Right cardiac atrium (tissue), 5 donors: ENCODE results near the gene CHRNA3. TPM values are rescaled to one million over a fixed set of nuclear protein-coding genes. Genes with fewer than 3 reads are reported as not detected.

Experiments
- ATAC-seq, 2 donors: fragments of 200-7000 bp; cut with Tn5 transposase; one replicate each; pipeline versions ENCODE4 v1.8.0 to v1.9.1; 2020; ENCODE audit warnings: moderate library complexity in 2 of 2, mild to moderate bottlenecking in 1 of 2
- DNase-seq, 3 donors: peaks; one replicate each; pipeline ENCODE4 v3.0.0-alpha.2; 2020
- H3K27ac ChIP-seq: one replicate; pipeline ENCODE4 v1.5.1; 2013; ENCODE audit warnings: mild to moderate bottlenecking, low read length, control low read depth, moderate library complexity
- H3K27me3 ChIP-seq: one replicate; pipeline ENCODE4 v1.6.1; 2013; ENCODE audit not compliant: control insufficient read depth, insufficient read depth
- H3K4me1 ChIP-seq: one replicate; pipeline ENCODE4 v1.6.1; 2013; ENCODE audit warnings: low read length; ENCODE audit not compliant: control insufficient read depth, insufficient read depth
- H3K4me3 ChIP-seq: one replicate; pipeline ENCODE4 v1.5.1; 2013; ENCODE audit warnings: low read length, control low read depth
- H3K9me3 ChIP-seq: one replicate; pipeline ENCODE4 v1.6.1; 2013; ENCODE audit warnings: low read length; ENCODE audit not compliant: control insufficient read depth
- WGBS: extraction: QIAGEN DNeasy Blood & Tissue Kit; methylation state at CpG from one replicate; pipeline ENCODE4 v1.1.7; 2013; 5-methylcytosine and 5-hydroxymethylcytosine counted together
- intact Hi-C, 4 donors: fragments of 100-400 bp; cut with DNase I; formaldehyde crosslinking; loops; one replicate each; pipeline versions ENCODE4 v1.11.0 to v1.14.0; 2022 to 2023
- polyA plus RNA-seq: library from polyadenylated mRNA; stranded (reverse); fragments of 200-250 nt; gene quantifications from one replicate; pipeline ENCODE4 v1.2.3, GENCODE V29; 2013
- total RNA-seq, 4 donors: library from RNA; stranded (reverse); fragmentation: NEBNext Ultra II Directional; extraction: Animal tissue kit (Norgen Biotek cat#: 25700); gene quantifications; one replicate each; pipeline ENCODE4 v1.2.1, GENCODE V29; 2021
- donor health status: healthy with polysubstance abuse.
- donor health status: DM: no; HTN: yes; CAD: no.
- donor health status: DM: no; HTN: no; CAD: no.
- donor health status: DM: no; HTN: yes; CAD: no; lungs with severe emphysema.
- donor health status: DM: yes; HTN: yes; CAD: no.

The CHRNA3 gene
- total and polyA plus RNA-seq, 5 donors: 0.11 to 1.3 (median 0.99) TPM; not detected in 1

DNA sequence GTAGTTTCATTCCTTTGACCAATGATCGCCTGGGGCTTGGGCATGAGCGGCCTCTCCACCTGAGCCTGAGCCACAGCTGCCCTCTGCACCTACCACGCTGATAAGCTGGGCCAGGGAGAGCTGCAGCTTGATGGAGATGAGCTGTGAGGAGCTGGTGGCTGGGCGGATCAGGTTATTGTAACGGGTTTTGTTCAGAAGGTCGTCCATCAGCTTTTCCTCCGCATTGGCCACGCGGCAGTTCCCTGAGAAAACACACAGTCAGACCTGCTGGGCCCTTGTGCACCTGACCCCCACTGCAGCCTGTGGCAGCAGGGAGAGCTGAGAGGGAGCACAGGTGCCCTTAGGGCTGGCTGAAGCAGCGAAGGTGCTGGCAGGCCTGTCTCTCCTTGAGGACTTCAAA, 14.6 kb upstream of the CHRNA3 start:
- 86% methylated on average over 10 of the region's 10 CpGs for WGBS
- no peaks in the 10 kb centered on the region for H3K4me1 ChIP-seq
- DNase-seq: no peak
- no peak overlapping the region for H3K27ac ChIP-seq
- intact Hi-C loops: no loop called here
- H3K4me3 ChIP-seq: no peak overlapping the region
- no peaks in the 10 kb centered on the region for H3K9me3 ChIP-seq
- H3K27me3 ChIP-seq: no peaks in the 10 kb centered on the region
- no peak for ATAC-seq

DNA sequence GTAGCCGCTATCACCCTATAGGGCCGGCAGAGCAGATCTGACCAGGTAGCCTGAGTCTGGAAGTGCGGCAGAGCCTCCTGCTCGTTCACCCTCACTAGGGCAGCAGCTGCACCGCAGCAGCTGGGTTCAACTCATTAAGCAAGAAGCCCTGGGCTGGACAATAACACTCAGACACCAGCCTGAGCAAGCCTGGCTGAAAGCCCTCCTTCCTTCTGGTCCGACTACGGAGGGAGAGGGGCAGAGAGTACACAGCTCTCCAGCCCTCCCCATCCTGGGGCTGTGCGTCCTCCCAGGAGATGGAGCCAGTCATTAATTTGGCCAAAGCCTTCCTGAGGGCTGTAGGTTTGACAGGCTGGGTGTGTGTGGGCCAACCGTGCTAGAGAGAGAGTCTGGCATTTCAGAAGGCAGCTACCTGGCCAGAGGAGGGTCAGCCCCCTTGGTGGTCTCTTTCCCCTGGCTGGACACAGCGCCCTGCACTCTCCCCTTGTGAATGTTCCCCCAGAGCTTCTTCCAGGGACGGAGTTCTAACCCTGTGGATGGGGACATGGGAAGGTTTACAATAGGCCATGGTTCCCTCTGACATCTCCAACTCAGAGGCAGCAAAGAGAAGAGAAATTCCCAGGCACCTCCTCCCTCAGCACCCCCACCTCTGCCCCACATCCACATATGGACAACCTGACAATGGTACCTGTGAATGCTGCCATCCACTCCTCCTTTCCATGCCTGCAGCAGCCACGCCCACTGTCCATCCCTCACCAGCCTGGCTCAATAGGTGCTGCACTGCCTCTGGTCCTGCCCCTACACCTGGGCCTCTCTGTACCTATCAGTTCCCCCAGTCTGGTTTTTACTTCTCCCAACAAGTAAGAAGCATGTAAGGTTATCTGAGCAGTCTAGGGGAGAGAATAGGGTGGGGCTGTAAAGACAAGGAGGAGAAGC, 13.7 kb upstream of the CHRNA3 start:
- DNase-seq (no peak), ATAC-seq (no peak)
- Histone ChIP-seq H3K27me3 (no peaks in the 10 kb centered on the region), H3K4me3 (no peak overlapping the region), H3K27ac (no peak overlapping the region), H3K9me3 (no peaks in the 10 kb centered on the region), H3K4me1 (no peaks in the 10 kb centered on the region)
- WGBS: 76% methylated on average over 12 of the region's 12 CpGs
- intact Hi-C loops: no loop called here

DNA sequence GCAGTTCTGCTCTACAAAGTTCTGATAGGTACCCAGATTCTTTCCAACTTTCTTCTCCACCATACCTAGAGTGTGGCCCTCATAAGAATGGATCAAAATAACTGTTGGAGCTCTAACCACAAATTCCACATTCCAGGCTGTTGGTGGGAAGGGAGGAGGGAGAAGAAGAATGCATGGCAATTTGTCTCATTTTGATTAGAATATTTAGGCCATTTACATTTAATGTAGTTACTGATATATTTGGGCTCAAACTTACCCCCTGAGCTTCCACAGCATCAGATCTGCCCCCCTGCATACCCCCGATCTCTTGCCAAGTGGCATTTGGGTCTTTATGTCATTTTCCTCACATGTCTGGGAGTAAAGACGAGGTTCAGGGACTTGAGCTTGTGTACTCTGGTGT, 12.6 kb upstream of the CHRNA3 start:
- Histone ChIP-seq H3K27me3 (no peaks in the 10 kb centered on the region), H3K4me3 (no peak overlapping the region), H3K9me3 (no peaks in the 10 kb centered on the region), H3K27ac (no peak overlapping the region), H3K4me1 (no peaks in the 10 kb centered on the region)
- ATAC-seq (no peak), DNase-seq (no peak)
- intact Hi-C loops: no loop called here
- 93% methylated on average over 2 of the region's 2 CpGs for WGBS

DNA sequence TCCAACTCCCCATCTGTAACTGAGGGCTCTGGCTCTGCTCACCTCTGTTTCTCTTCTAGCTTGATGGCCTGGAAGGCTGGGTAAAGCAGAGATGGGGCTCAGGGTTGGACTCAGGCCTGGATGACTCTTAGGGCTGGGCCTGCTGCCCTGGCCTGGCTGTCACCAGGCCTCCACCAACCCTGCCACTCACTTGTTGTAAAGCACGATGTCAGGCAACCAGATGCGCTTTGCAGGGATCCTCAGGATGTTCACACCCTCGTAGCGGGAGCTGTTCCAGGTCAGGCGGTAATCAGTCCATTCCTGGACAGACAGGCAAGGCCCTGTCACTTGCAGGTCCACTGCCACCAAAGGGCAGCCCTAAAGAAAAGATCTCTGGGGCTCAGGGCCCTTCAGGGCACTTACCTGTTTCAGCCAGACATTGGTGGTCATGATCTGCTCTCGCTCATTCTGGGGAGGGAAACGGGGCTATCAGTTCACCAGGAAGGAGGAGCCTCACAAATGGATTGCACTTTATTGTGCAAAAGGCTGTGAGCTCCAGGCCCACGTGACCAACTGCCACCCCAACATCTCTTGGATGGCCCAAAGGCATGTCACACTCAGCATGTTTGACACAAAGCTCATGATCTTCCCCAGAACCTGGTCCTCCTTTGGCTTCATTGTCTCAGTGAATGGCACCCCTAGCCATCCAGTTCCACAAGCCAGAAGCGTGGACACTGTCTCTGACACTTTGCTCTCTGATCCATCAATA, 10.3 kb upstream of the CHRNA3 start:
- Histone ChIP-seq H3K27me3 (no peaks in the 10 kb centered on the region), H3K4me1 (no peaks in the 10 kb centered on the region), H3K4me3 (no peak overlapping the region), H3K27ac (no peak overlapping the region), H3K9me3 (no peaks in the 10 kb centered on the region)
- DNase-seq (no peak), ATAC-seq (no peak)
- intact Hi-C loops: no loop called here
- 73% methylated on average over 9 of the region's 9 CpGs for WGBS

DNA sequence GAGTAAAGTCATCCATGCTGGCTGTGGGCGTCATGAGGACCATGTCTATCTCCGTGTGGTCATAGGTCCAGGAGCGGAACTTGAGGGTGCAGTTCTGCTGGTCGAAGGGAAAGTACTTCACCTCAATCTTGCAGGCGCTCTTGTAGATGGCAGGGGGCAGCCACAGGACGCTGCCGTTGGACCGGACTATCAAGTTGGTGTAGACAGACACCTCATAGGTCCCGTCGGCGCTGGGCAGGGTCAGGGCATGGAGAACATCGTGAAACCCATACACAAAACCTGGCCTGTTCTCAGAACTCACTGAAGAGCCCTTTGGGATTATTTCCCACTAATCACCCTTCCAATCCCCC, 8.9 kb upstream of the CHRNA3 start:
- ATAC-seq (no peak), DNase-seq (no peak)
- Histone ChIP-seq H3K27ac (no peak overlapping the region), H3K4me1 (no peaks in the 10 kb centered on the region), H3K9me3 (no peaks in the 10 kb centered on the region), H3K4me3 (no peak overlapping the region), H3K27me3 (no peaks in the 10 kb centered on the region)
- 90% methylated on average over 12 of the region's 12 CpGs for WGBS
- intact Hi-C loops: no loop called here

DNA sequence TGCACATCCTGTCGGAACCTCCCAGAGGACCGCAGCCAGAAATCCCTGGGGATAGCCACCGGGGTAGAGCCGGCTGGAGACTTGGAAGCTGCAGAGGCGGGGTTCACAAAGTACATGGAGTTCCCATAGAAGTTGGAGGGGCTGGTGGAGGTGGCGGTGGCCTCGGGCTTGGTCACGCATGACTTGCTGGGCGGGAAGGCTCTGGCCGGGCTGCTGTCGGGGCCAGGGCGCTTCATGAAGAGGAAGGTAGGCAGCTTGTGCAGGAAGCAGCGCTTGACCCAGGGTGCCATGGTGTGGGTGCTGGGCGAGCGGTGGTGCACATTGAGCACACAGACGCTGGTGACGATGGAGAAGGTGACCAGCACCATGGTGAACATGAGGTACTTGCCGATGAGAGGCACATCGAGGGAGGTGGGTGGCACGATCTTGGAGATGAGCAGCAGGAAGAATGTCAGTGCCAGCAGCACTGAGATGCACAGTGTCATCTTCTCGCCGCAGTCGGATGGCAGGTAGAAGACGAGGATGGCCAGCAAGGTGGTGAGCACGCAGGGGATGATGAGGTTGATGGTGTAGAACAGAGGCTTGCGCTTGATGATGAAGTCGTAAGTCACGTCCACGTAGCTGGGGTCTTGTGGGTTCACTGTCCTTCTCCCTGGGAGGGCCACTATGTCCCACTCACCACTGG, 8.4 kb upstream of the CHRNA3 start:
- intact Hi-C loops: no loop called here
- H3K4me1 ChIP-seq: no peaks in the 10 kb centered on the region
- no peaks in the 10 kb centered on the region for H3K27me3 ChIP-seq
- no peak for ATAC-seq
- H3K9me3 ChIP-seq: no peaks in the 10 kb centered on the region
- H3K27ac ChIP-seq: no peak overlapping the region
- DNase-seq: no peak
- 89% methylated on average over 29 of the region's 29 CpGs for WGBS
- no peak overlapping the region for H3K4me3 ChIP-seq

DNA sequence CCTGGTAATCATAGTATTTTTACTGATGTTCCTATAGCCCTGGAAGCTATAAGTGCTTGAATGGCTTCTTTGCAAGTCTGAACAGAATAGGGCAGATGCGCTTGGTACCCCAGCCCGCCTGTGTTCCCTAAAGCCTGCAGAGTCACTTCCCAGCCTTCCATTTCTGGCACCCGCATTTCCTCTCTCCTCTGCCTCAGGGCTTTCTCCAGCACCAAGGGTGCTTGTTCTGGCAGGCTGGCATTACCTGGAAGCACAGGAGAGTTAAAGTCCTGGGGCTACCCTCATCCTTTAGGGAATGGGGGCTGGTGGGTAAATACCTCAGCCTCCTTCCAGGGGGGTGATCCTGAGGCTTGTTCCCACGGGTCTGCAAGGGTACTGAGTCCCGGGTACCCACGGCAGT, 7.4 kb upstream of the CHRNA3 start:
- Histone ChIP-seq H3K27me3 (no peaks in the 10 kb centered on the region), H3K4me3 (no peak overlapping the region), H3K27ac (no peak overlapping the region), H3K9me3 (no peaks in the 10 kb centered on the region), H3K4me1 (no peaks in the 10 kb centered on the region)
- ATAC-seq: no peak
- no peak for DNase-seq
- WGBS: 67% methylated on average over 6 of the region's 6 CpGs
- intact Hi-C loops: no loop called here

DNA sequence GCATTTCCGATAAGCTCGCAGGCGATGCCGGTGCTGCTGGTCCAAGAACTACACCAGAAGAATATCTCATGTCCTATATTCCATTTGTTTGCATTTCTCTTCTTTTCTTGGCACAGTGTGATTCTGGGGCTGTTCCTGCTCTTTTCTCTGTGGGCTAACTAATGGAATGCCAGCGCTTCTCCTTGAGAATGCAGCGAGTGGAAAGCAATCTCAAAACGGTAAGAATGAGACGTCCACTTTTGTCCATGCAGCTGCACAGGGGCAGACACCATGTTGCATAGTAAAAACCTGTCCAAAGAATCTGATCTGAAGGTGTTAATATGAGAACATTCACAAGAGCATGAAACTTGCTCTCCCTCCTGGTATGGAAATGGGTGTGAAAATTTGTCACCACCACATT, 6.6 kb upstream of the CHRNA3 start:
- DNase-seq: no peak
- Histone ChIP-seq H3K9me3 (no peaks in the 10 kb centered on the region), H3K4me1 (no peaks in the 10 kb centered on the region), H3K4me3 (no peak overlapping the region), H3K27ac (no peak overlapping the region), H3K27me3 (no peaks in the 10 kb centered on the region)
- WGBS: 62% methylated on average over 8 of the region's 8 CpGs
- no peak for ATAC-seq
- intact Hi-C loops: no loop called here

DNA sequence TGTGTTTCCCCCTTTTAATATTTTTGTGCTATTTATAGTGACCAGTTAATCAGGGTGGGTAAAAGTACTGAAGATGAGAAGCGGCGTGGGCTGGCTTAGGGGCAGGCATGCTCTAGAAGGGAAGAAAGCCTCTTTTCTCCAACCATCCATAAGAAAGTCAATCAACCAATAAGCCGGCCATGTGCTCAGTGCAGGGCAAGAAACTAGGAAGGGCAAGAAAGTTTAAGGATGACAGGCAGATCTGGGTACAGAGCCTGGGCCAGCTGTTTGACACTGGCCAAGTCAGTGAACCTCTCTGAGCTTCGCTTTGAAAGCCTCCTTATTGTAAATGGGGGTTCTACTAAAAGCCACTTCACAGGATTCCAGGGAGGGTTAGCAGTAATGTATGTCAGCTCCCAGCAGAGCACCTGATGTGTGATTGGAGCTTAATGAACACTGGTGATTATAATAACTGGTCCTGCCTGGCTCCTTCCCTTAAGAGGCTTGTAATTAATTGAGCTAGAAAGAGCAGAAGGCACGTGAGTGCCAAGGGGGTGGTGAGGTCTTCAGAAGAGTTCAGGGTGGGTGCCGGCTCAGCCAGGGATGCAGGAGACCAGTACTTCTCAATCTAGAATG, 5.7 kb upstream of the CHRNA3 start:
- H3K9me3 ChIP-seq: no peaks in the 10 kb centered on the region
- H3K27me3 ChIP-seq: no peaks in the 10 kb centered on the region
- DNase-seq (no peak), ATAC-seq (no peak)
- H3K27ac ChIP-seq: no peak overlapping the region
- WGBS: 79% methylated on average over 6 of the region's 6 CpGs
- no peaks in the 10 kb centered on the region for H3K4me1 ChIP-seq
- intact Hi-C loops: no loop called here
- no peak overlapping the region for H3K4me3 ChIP-seq

DNA sequence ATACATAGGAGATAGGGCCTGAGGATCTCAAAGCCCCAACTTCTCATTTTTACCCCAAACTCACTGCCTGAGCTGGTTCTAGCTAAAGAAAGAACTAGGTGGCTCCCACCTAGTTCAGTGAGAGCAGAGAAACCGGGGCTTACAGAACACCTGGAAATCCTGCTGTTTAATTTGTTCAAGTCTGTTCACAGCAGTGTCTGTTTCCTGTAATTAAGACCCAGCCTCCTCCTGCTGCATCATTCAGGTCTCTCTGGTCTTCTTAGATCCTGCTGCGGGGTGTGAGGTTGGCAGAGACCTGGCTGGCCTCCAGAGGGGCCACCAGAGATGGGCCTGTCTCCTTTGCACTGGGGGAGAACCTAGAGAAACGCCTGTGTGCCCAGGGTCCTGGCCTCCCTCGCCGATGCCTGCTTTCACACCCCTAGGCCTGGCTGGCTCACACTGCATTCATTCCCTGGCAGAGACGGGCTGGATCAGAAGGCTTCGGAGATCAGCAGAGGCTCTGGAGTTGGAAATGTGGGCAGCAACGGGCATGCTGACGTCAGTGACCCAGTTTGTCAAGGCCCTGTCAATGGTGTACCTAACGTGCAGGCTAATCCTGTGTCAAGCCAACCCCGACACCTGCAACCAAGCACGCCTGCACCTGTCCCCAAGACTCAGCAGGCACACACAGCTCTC, 4.9 kb upstream of the CHRNA3 start:
- no peaks in the 10 kb centered on the region for H3K9me3 ChIP-seq
- no peak for DNase-seq
- H3K27ac ChIP-seq: no peak overlapping the region
- 78% methylated on average over 12 of the region's 12 CpGs for WGBS
- peak in 1 of 2 donors; percentile 16 for ATAC-seq
- intact Hi-C loops: no loop called here
- H3K4me3 ChIP-seq: no peak overlapping the region
- no peaks in the 10 kb centered on the region for H3K27me3 ChIP-seq
- H3K4me1 ChIP-seq: no peaks in the 10 kb centered on the region
